WTC11 (cell line): ENCODE results near the gene GALK1.

Source experiments
- ATF3 ChIP-seq: sonication (generic); formaldehyde crosslinking; conservative IDR thresholded peaks from 2 replicates; pipeline ENCODE4 v1.8.1; 2022; ENCODE audit warnings: mild to moderate bottlenecking, missing genetic modification reagents
- CBFB ChIP-seq: sonication (generic); formaldehyde crosslinking; IDR thresholded peaks from 2 replicates; pipeline ENCODE4 v1.8.1; 2022; ENCODE audit warnings: mild to moderate bottlenecking, low read depth, missing genetic modification reagents
- CTCF ChIP-seq: fragments of 200-600 bp; IDR thresholded peaks from 2 replicates; pipeline ENCODE4 v1.8.0; 2022; ENCODE audit warnings: antibody characterized with exemption
- ESRRA ChIP-seq: sonication (generic); formaldehyde crosslinking; IDR thresholded peaks from 2 replicates; pipeline ENCODE4 v1.8.1; 2022; ENCODE audit warnings: mild to moderate bottlenecking, missing genetic modification reagents, borderline replicate concordance
- GABPB1 ChIP-seq: sonication (generic); formaldehyde crosslinking; IDR thresholded peaks from 2 replicates; pipeline ENCODE4 v1.8.1; 2023; ENCODE audit warnings: mild to moderate bottlenecking, missing genetic modification reagents
- IRF2 ChIP-seq: sonication (generic); formaldehyde crosslinking; IDR thresholded peaks from 2 replicates; pipeline ENCODE4 v1.8.0; 2022; ENCODE audit warnings: low read depth, missing genetic modification reagents, borderline replicate concordance
- MAX ChIP-seq: sonication (generic); formaldehyde crosslinking; IDR thresholded peaks from 2 replicates; pipeline ENCODE4 v1.8.0; 2022; ENCODE audit warnings: mild to moderate bottlenecking, missing genetic modification reagents
- NR2C2 ChIP-seq: sonication (generic); formaldehyde crosslinking; IDR thresholded peaks from 2 replicates; pipeline ENCODE4 v1.8.0; 2022; ENCODE audit warnings: mild to moderate bottlenecking, missing genetic modification reagents

GRCh38 chr17:75778861-75779249, 13.9 kb upstream of the GALK1 start:
- TF ChIP-seq ATF3 (CRISPR knock-in tag): no peak
- 0 out of 2 replicates have a peak, but pooled peaks have one; percentile 34 for TF ChIP-seq MAX (CRISPR knock-in tag)
- TF ChIP-seq NR2C2 (CRISPR knock-in tag): no peak
- TF ChIP-seq IRF2 (CRISPR knock-in tag): no peak
- peak; percentile 68 for TF ChIP-seq CTCF
- no peak for TF ChIP-seq ESRRA (CRISPR knock-in tag)
- no peak for TF ChIP-seq CBFB (CRISPR knock-in tag)
- no peak for TF ChIP-seq GABPB1 (CRISPR knock-in tag)
